HepG2 (cell line): ENCODE measurements around the gene BUD23. TPM values are rescaled to one million over a fixed set of nuclear protein-coding genes. Genes with fewer than 3 reads are reported as not detected.

Source experiments
- BRCA1 ChIP-seq: sonication (generic); formaldehyde crosslinking; IDR thresholded peaks from 2 replicates; pipeline ENCODE4 v1.4.0; 2020; ENCODE audit warnings: missing genetic modification reagents
- CREM ChIP-seq, 2 experiments: sonication (generic) in 1 of 2; formaldehyde crosslinking in 1 of 2; IDR thresholded peaks; 2 replicates each; pipeline versions ENCODE4 v1.4.0 to v1.6.1; 2016 to 2020; ENCODE audit warnings: antibody characterized with exemption in 1 of 2, mild to moderate bottlenecking in 1 of 2, missing genetic modification reagents in 1 of 2
- FOSL1 ChIP-seq: sonication (generic); formaldehyde crosslinking; IDR thresholded peaks from 2 replicates; pipeline ENCODE4 v1.9.0; 2021; ENCODE audit warnings: missing genetic modification reagents, borderline replicate concordance
- GATAD2A ChIP-seq: IDR thresholded peaks from 2 replicates; pipeline ENCODE4 v1.6.1; 2016
- HES4 ChIP-seq: sonication (generic); formaldehyde crosslinking; IDR thresholded peaks from 2 replicates; pipeline ENCODE4 v1.9.0; 2021; ENCODE audit warnings: mild to moderate bottlenecking, missing genetic modification reagents, borderline replicate concordance
- MAFK ChIP-seq, 2 experiments: IDR thresholded peaks in 1 of 2; conservative IDR thresholded peaks in 1 of 2; 2 replicates each; pipeline ENCODE4 v1.6.1; 2011; ENCODE audit warnings: improper control_type of control experiment in 2 of 2, low read length in 2 of 2
- MIER3 ChIP-seq: IDR thresholded peaks from 2 replicates; pipeline ENCODE4 v1.6.1; 2016; ENCODE audit warnings: missing compliant biosample characterization, borderline replicate concordance
- TCF7 ChIP-seq: sonication (generic); IDR thresholded peaks from 2 replicates; pipeline ENCODE4 v1.6.1; 2016; ENCODE audit warnings: antibody characterized with exemption, low read depth
- ZMYM2 ChIP-seq: sonication (generic); formaldehyde crosslinking; IDR thresholded peaks from 2 replicates; pipeline ENCODE4 v1.8.0; 2022; ENCODE audit warnings: mild to moderate bottlenecking, missing genetic modification reagents
- ZNF644 ChIP-seq: IDR thresholded peaks from 2 replicates; pipeline ENCODE4 v1.6.1; 2016; ENCODE audit warnings: low read depth
- polyA plus RNA-seq, 8 experiments: library from polyadenylated mRNA; depleted of rRNA in 3 of 8; stranded (reverse) in 7 of 8; unstranded in 1 of 8; fragments of >200 nt; fragmentation: Illumina TruSeq in 4 of 8; extraction: Trizol in 4 of 8; gene quantifications; 2 replicates each; pipeline versions ENCODE4 v1.2.1 to v1.2.3, GENCODE V29; 2011 to 2016; ENCODE audit warnings: low read depth in 4 of 8, missing spikeins in 1 of 8, mixed read lengths in 1 of 8; ENCODE audit not compliant: insufficient read depth in 1 of 8
- total RNA-seq, 5 experiments: library from RNA; depleted of rRNA; stranded (reverse); fragments of >200 nt; fragmentation: Illumina TruSeq; extraction: Trizol; gene quantifications; 2 replicates each; pipeline ENCODE4 v1.2.3, GENCODE V29; 2016; ENCODE audit warnings: low read depth in 1 of 5
- TF ChIP-seq, protein P1 (sequence below): sonication (generic); formaldehyde crosslinking; IDR thresholded peaks from 2 replicates; pipeline ENCODE4 v1.8.0; 2022; ENCODE audit warnings: mild to moderate bottlenecking, missing genetic modification reagents; ENCODE audit not compliant: insufficient replicate concordance
- TF ChIP-seq, protein P2 (sequence below): sonication (generic); formaldehyde crosslinking; IDR thresholded peaks from 2 replicates; pipeline ENCODE4 v1.4.0; 2020; ENCODE audit warnings: low read depth, mild to moderate bottlenecking, missing genetic modification reagents
- TF ChIP-seq, protein P3 (sequence below): sonication (generic); formaldehyde crosslinking; IDR thresholded peaks from 2 replicates; pipeline ENCODE4 v1.5.0; 2020; ENCODE audit warnings: mild to moderate bottlenecking, missing genetic modification reagents, borderline replicate concordance
- TF ChIP-seq, protein P4 (sequence below): sonication (generic); formaldehyde crosslinking; IDR thresholded peaks from 2 replicates; pipeline ENCODE4 v1.5.1; 2020; ENCODE audit warnings: missing genetic modification reagents, mild to moderate bottlenecking, borderline replicate concordance
- TF ChIP-seq, protein P5 (sequence below): sonication (generic); formaldehyde crosslinking; IDR thresholded peaks from 2 replicates; pipeline ENCODE4 v1.5.1; 2020; ENCODE audit warnings: missing genetic modification reagents, mild to moderate bottlenecking, borderline replicate concordance
- TF ChIP-seq, protein P6 (sequence below): sonication (generic); formaldehyde crosslinking; IDR thresholded peaks from 2 replicates; pipeline ENCODE4 v1.5.1; 2020; ENCODE audit warnings: missing genetic modification reagents, mild to moderate bottlenecking, borderline replicate concordance

BUD23 gene
- total and polyA plus RNA-seq, 2 of the 13 experiments (the other 11 are each of a cell fraction or from before 2014, with no cell fraction given): 47.5 to 54.5 TPM

DNA sequence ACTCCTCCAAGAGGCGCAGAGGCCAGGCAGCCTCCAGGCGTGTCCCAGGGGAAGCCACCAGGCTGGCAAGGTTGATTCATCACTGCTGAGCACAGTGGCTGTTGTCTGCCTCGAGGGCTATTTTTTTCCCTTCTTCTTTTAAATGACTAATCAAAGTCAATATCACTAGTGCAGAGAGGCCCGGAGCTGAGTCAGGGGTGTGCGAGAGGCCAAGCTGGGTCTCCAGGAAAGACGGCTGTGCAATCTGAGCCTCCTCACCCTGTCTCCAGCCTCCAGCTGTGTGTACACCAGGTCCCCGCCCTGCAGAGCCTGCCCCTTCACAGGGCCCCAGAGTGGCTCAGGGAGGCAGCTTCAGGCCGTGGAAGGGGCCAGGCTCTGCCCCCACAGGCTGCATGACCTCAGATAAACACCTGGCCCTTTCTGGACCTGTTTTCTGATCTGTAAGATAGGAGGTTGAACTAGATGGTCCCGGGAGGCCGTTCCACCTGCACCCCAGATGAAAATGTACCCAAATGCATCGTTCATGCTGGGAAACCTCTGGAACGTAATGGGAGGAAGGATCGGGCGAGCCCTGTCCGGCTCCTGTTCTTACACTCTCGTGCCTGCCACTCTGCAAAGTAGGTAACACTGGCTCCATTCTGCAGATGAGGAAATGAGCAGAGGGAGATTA is 32.4 kb downstream of the BUD23 start (continued):
- TF ChIP-seq, protein P1, sequence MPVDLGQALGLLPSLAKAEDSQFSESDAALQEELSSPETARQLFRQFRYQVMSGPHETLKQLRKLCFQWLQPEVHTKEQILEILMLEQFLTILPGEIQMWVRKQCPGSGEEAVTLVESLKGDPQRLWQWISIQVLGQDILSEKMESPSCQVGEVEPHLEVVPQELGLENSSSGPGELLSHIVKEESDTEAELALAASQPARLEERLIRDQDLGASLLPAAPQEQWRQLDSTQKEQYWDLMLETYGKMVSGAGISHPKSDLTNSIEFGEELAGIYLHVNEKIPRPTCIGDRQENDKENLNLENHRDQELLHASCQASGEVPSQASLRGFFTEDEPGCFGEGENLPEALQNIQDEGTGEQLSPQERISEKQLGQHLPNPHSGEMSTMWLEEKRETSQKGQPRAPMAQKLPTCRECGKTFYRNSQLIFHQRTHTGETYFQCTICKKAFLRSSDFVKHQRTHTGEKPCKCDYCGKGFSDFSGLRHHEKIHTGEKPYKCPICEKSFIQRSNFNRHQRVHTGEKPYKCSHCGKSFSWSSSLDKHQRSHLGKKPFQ (CRISPR knock-in tag): no peak
- TF ChIP-seq CREM (IDR thresholded peaks at IDR 0.05) (peak; percentile 45; the same call in 1 of the 2 replicates), CREM (CRISPR knock-in tag; IDR thresholded peaks at IDR 0.05) (no peak), ZMYM2 (CRISPR knock-in tag) (no peak), BRCA1 (no peak), MIER3 (CRISPR knock-in tag) (peak; percentile 71; the same call in 1 of the 2 replicates), ZNF644 (CRISPR knock-in tag) (peak; percentile 16; the same call in 1 of the 2 replicates), FOSL1 (CRISPR knock-in tag) (peak; percentile 56; the same call in 1 of the 2 replicates), TCF7 (0 out of 2 replicates have a peak, but pooled peaks have one; percentile 11), MAFK (conservative IDR thresholded peaks at IDR 0.05 in 1 of 2, IDR thresholded peaks at IDR 0.05 in 1 of 2; ENCODE audit: low read length in 2 of 2) (peak; percentile 65 to 71), GATAD2A (CRISPR knock-in tag) (peak; percentile 86), HES4 (no peak)
- TF ChIP-seq, protein P2, sequence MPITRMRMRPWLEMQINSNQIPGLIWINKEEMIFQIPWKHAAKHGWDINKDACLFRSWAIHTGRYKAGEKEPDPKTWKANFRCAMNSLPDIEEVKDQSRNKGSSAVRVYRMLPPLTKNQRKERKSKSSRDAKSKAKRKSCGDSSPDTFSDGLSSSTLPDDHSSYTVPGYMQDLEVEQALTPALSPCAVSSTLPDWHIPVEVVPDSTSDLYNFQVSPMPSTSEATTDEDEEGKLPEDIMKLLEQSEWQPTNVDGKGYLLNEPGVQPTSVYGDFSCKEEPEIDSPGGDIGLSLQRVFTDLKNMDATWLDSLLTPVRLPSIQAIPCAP (CRISPR knock-in tag): no peak
- TF ChIP-seq, protein P3, sequence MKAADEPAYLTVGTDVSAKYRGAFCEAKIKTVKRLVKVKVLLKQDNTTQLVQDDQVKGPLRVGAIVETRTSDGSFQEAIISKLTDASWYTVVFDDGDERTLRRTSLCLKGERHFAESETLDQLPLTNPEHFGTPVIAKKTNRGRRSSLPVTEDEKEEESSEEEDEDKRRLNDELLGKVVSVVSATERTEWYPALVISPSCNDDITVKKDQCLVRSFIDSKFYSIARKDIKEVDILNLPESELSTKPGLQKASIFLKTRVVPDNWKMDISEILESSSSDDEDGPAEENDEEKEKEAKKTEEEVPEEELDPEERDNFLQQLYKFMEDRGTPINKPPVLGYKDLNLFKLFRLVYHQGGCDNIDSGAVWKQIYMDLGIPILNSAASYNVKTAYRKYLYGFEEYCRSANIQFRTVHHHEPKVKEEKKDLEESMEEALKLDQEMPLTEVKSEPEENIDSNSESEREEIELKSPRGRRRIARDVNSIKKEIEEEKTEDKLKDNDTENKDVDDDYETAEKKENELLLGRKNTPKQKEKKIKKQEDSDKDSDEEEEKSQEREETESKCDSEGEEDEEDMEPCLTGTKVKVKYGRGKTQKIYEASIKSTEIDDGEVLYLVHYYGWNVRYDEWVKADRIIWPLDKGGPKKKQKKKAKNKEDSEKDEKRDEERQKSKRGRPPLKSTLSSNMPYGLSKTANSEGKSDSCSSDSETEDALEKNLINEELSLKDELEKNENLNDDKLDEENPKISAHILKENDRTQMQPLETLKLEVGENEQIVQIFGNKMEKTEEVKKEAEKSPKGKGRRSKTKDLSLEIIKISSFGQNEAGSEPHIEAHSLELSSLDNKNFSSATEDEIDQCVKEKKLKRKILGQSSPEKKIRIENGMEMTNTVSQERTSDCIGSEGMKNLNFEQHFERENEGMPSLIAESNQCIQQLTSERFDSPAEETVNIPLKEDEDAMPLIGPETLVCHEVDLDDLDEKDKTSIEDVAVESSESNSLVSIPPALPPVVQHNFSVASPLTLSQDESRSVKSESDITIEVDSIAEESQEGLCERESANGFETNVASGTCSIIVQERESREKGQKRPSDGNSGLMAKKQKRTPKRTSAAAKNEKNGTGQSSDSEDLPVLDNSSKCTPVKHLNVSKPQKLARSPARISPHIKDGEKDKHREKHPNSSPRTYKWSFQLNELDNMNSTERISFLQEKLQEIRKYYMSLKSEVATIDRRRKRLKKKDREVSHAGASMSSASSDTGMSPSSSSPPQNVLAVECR (CRISPR knock-in tag): peak; percentile 75; the same call in 1 of the 2 replicates
- TF ChIP-seq, protein P4, sequence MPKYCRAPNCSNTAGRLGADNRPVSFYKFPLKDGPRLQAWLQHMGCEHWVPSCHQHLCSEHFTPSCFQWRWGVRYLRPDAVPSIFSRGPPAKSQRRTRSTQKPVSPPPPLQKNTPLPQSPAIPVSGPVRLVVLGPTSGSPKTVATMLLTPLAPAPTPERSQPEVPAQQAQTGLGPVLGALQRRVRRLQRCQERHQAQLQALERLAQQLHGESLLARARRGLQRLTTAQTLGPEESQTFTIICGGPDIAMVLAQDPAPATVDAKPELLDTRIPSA (CRISPR knock-in tag): no peak
- TF ChIP-seq, protein P5, sequence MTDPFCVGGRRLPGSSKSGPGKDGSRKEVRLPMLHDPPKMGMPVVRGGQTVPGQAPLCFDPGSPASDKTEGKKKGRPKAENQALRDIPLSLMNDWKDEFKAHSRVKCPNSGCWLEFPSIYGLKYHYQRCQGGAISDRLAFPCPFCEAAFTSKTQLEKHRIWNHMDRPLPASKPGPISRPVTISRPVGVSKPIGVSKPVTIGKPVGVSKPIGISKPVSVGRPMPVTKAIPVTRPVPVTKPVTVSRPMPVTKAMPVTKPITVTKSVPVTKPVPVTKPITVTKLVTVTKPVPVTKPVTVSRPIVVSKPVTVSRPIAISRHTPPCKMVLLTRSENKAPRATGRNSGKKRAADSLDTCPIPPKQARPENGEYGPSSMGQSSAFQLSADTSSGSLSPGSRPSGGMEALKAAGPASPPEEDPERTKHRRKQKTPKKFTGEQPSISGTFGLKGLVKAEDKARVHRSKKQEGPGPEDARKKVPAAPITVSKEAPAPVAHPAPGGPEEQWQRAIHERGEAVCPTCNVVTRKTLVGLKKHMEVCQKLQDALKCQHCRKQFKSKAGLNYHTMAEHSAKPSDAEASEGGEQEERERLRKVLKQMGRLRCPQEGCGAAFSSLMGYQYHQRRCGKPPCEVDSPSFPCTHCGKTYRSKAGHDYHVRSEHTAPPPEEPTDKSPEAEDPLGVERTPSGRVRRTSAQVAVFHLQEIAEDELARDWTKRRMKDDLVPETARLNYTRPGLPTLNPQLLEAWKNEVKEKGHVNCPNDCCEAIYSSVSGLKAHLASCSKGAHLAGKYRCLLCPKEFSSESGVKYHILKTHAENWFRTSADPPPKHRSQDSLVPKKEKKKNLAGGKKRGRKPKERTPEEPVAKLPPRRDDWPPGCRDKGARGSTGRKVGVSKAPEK: no peak
- TF ChIP-seq, protein P6, sequence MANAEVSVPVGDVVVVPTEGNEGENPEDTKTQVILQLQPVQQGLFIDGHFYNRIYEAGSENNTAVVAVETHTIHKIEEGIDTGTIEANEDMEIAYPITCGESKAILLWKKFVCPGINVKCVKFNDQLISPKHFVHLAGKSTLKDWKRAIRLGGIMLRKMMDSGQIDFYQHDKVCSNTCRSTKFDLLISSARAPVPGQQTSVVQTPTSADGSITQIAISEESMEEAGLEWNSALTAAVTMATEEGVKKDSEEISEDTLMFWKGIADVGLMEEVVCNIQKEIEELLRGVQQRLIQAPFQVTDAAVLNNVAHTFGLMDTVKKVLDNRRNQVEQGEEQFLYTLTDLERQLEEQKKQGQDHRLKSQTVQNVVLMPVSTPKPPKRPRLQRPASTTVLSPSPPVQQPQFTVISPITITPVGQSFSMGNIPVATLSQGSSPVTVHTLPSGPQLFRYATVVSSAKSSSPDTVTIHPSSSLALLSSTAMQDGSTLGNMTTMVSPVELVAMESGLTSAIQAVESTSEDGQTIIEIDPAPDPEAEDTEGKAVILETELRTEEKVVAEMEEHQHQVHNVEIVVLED (CRISPR knock-in tag): peak; percentile 29; the same call in 1 of the 2 replicates
